Natural killer cell (primary cell): Measurements from ENCODE around the gene TCEAL7. TPM values are rescaled to one million over a fixed set of nuclear protein-coding genes. Genes with fewer than 3 reads are reported as not detected.

Experiments
- ATAC-seq, 3 donors: fragments of 150-1000 bp in 2 of 3; fragments of 200-7000 bp in 1 of 3; cut with Tn5 transposase; 1 replicate in 1 of 3; 2 replicates in 2 of 3; pipeline ENCODE4 v1.10.0; 2021; ENCODE audit warnings: mild to moderate bottlenecking in 2 of 3, moderate library complexity in 2 of 3
- DNase-seq, 2 donors: peaks; one replicate each; pipeline versions ENCODE4 v3.0.0 to v3.0.0-alpha.2; 2013 to 2021; ENCODE audit warnings: mixed read lengths in 1 of 2
- H3K27ac ChIP-seq: one replicate; pipeline ENCODE4 v1.5.1; 2013; ENCODE audit warnings: mild to moderate bottlenecking, low read length
- H3K27me3 ChIP-seq: one replicate; pipeline ENCODE4 v1.6.1; 2013; ENCODE audit warnings: low read length; ENCODE audit not compliant: control insufficient read depth, insufficient read depth
- H3K36me3 ChIP-seq: one replicate; pipeline ENCODE4 v1.6.1; 2013; ENCODE audit warnings: low read length; ENCODE audit not compliant: control insufficient read depth, insufficient read depth
- H3K4me1 ChIP-seq: one replicate; pipeline ENCODE4 v1.6.1; 2013; ENCODE audit warnings: low read length; ENCODE audit not compliant: control insufficient read depth, insufficient read depth
- H3K4me3 ChIP-seq: one replicate; pipeline ENCODE4 v1.5.1; 2013; ENCODE audit warnings: low read length
- H3K9me3 ChIP-seq: one replicate; pipeline ENCODE4 v1.6.1; 2013; ENCODE audit warnings: low read length; ENCODE audit not compliant: control insufficient read depth, insufficient read depth
- H3K27ac Mint-ChIP-seq, 2 donors: one replicate each; pipeline ENCODE4 v1.8.0; 2022; ENCODE audit warnings: mild to moderate bottlenecking in 2 of 2, mixed read lengths in 2 of 2, moderate library complexity in 1 of 2
- H3K27me3 Mint-ChIP-seq, 2 donors: one replicate each; pipeline ENCODE4 v1.8.0; 2022; ENCODE audit warnings: low read depth in 2 of 2, mixed read lengths in 2 of 2
- H3K36me3 Mint-ChIP-seq: one replicate; pipeline ENCODE4 v1.8.0; 2022; ENCODE audit warnings: mixed read lengths
- H3K4me1 Mint-ChIP-seq, 2 donors: one replicate each; pipeline ENCODE4 v1.8.0; 2022; ENCODE audit warnings: mixed read lengths in 2 of 2
- H3K4me3 Mint-ChIP-seq: one replicate; pipeline ENCODE4 v1.8.0; 2022; ENCODE audit warnings: mild to moderate bottlenecking, moderate library complexity, mixed read lengths
- H3K9me3 Mint-ChIP-seq, 2 donors: one replicate each; pipeline ENCODE4 v1.8.0; 2022; ENCODE audit warnings: mixed read lengths in 2 of 2
- CTCF ChIP-seq: fragments of 200-600 bp; IDR thresholded peaks from one replicate; pipeline ENCODE4 v1.8.0; 2022; ENCODE audit warnings: antibody characterized with exemption
- WGBS: methylation state at CpG from one replicate; pipeline ENCODE4 v1.1.7; 2013; ENCODE audit warnings: missing lambda C conversion rate; ENCODE audit not compliant: insufficient coverage; 5-methylcytosine and 5-hydroxymethylcytosine counted together
- intact Hi-C: fragments of 100-400 bp; cut with micrococcal nuclease; formaldehyde crosslinking; loops from one replicate; pipeline ENCODE4 v1.14.2; 2022
- total RNA-seq, 4 donors: library from RNA; stranded (reverse); fragments of 120-200 nt in 1 of 4; gene quantifications; one replicate each; pipeline versions ENCODE4 v1.2.3 to v1.2.4, GENCODE V29; 2013 to 2022

TCEAL7 gene
- total RNA-seq, 3 donors from 2014 or later (not counting 1 experiment from before 2014, with no cell fraction given) = not detected

GRCh38 chrX:103376118-103376978, 46.3 kb downstream of the TCEAL7 start, which contains the start of gene BEX3:
BEX3 (plus strand) TSS chrX:103376538; CDS start chrX:103377522, 984 bp downstream.
- ATAC-seq = peak in 2 of 3 donors; percentile 40 to 65
- no peak within 1 kb of the TSS for H3K27ac ChIP-seq

GRCh38 chrX:103376979-103377324, 46.9 kb downstream of the TCEAL7 start:
- ATAC-seq (peak in 1 of 3 donors; percentile 3), DNase-seq (peak in 1 of 2 donors; percentile 19)
- no peak overlapping the region for H3K4me3 ChIP-seq
- peaks cover 0 to 9% of the 10 kb centered on the region in 2 donors for H3K4me1 Mint-ChIP-seq
- intact Hi-C loops = no loop called here
- H3K9me3 Mint-ChIP-seq = no peaks in the 10 kb centered on the region
- H3K4me1 ChIP-seq = peaks cover 5% of the 10 kb centered on the region
- H3K27ac Mint-ChIP-seq = no peak overlapping the region
- H3K27me3 ChIP-seq = no peaks in the 10 kb centered on the region
- no peaks in the 10 kb centered on the region for H3K36me3 ChIP-seq
- no peak overlapping the region for H3K27ac ChIP-seq
- no peak for TF ChIP-seq CTCF
- no peaks in the 10 kb centered on the region for H3K9me3 ChIP-seq
- H3K27me3 Mint-ChIP-seq = peaks cover 7 to 11% of the 10 kb centered on the region in 2 donors
- peak overlapping the region; percentile 83 for H3K4me3 Mint-ChIP-seq
- WGBS = 0% methylated on average over 2 of the region's 19 CpGs
- H3K36me3 Mint-ChIP-seq = no peaks in the 10 kb centered on the region

More at GRCh38 chrX:103376118-103376978, 46.3 kb downstream of the TCEAL7 start, which contains the start of gene BEX3:
- Mint-ChIP-seq H3K27ac (no peak within 1 kb of the TSS), H3K36me3 (no peaks in the 10 kb centered on the region), H3K4me1 (peaks cover 0 to 9% of the 10 kb centered on the region in 2 donors), H3K9me3 (no peaks in the 10 kb centered on the region), H3K4me3 (peak within 1 kb of the TSS; percentile 83), H3K27me3 (peaks cover 8 to 11% of the 10 kb centered on the region in 2 donors)
- Histone ChIP-seq H3K27me3 (no peaks in the 10 kb centered on the region), H3K36me3 (no peaks in the 10 kb centered on the region), H3K9me3 (no peaks in the 10 kb centered on the region), H3K4me3 (peak within 1 kb of the TSS; percentile 33), H3K4me1 (peaks cover 5% of the 10 kb centered on the region)
- intact Hi-C loops = no loop called here
- TF ChIP-seq CTCF = no peak
- 6% methylated on average over 40 of the region's 62 CpGs for WGBS
- DNase-seq = peak in 1 of 2 donors; percentile 66

GRCh38 chrX:103378990-103379389, 49.0 kb downstream of the TCEAL7 start:
- H3K9me3 Mint-ChIP-seq = no peaks in the 10 kb centered on the region
- H3K4me3 ChIP-seq = no peak overlapping the region
- intact Hi-C loops = no loop called here
- no peak overlapping the region for H3K27ac ChIP-seq
- no peak overlapping the region for H3K27ac Mint-ChIP-seq
- ATAC-seq = no peak
- peak overlapping the region; percentile 2 for H3K4me3 Mint-ChIP-seq
- H3K4me1 Mint-ChIP-seq = peaks cover 0 to 9% of the 10 kb centered on the region in 2 donors
- no peaks in the 10 kb centered on the region for H3K36me3 ChIP-seq
- H3K27me3 ChIP-seq = no peaks in the 10 kb centered on the region
- DNase-seq = no peak
- TF ChIP-seq CTCF = no peak
- H3K9me3 ChIP-seq = no peaks in the 10 kb centered on the region
- H3K36me3 Mint-ChIP-seq = no peaks in the 10 kb centered on the region
- H3K27me3 Mint-ChIP-seq = peaks cover 0 to 11% of the 10 kb centered on the region in 2 donors
- WGBS = 100% methylated on average over 1 of the region's 2 CpGs
- H3K4me1 ChIP-seq = peaks cover 5% of the 10 kb centered on the region

Other genes with a start within 250 kb of the TCEAL7 start
- not detected for gene NXF3, start 237.1 kb upstream of the TCEAL7 start, total RNA-seq
- 10 to 100 TPM; 30.8 to 53.4 (median 47.1) TPM for gene BEX4, start 115.1 kb upstream of the TCEAL7 start, total RNA-seq
- 10 to 100 TPM; 17.2 to 26.5 (median 22.1) TPM for gene TCEAL8, start 75.1 kb upstream of the TCEAL7 start, total RNA-seq
- not detected for gene TCEAL5, start 53.5 kb upstream of the TCEAL7 start, total RNA-seq
- 10 to 100 TPM; 11.6 to 25.2 (median 16.8) TPM for gene BEX2, start 19.2 kb upstream of the TCEAL7 start, total RNA-seq
- under 1 TPM in 1 of 3 donors, not detected in 2; 0.40 TPM for gene TCEAL9, start 26.3 kb downstream of the TCEAL7 start, total RNA-seq
- gene BEX3, start 46.3 kb downstream of the TCEAL7 start, total RNA-seq = 1 to 10 TPM; 1.0 to 2.8 (median 1.7) TPM
- gene RAB40A, start 189.2 kb downstream of the TCEAL7 start, total RNA-seq = not detected